Astrocyte of the spinal cord (primary cell): ENCODE data around the gene LRRC37B.
"Not testable (repeated sequence)": the region's sequence is repeated elsewhere in the genome, so short reads cannot be mapped to it uniquely, and the experiment has no call there.

Experiments
- DNase-seq: peaks from one replicate; pipeline ENCODE4 v3.0.0; 2011; ENCODE audit warnings: low read depth, low spot score
- H3K4me3 ChIP-seq: 2 replicates; pipeline ENCODE4 v1.5.1; 2011; ENCODE audit warnings: low read depth, mild to moderate bottlenecking, low read length, moderate library complexity
- in situ Hi-C: cut with HindIII; loops from 2 replicates; pipeline ENCODE4 v1.10.0; 2017; ENCODE audit warnings: low sequenced_read_pairs
- TF ChIP-seq, protein P1 (sequence below): IDR thresholded peaks from 2 replicates; pipeline ENCODE4 v1.5.1; 2012; ENCODE audit warnings: low read depth, mild to moderate bottlenecking, low read length, inconsistent platforms

Gene LRRC37B

DNA sequence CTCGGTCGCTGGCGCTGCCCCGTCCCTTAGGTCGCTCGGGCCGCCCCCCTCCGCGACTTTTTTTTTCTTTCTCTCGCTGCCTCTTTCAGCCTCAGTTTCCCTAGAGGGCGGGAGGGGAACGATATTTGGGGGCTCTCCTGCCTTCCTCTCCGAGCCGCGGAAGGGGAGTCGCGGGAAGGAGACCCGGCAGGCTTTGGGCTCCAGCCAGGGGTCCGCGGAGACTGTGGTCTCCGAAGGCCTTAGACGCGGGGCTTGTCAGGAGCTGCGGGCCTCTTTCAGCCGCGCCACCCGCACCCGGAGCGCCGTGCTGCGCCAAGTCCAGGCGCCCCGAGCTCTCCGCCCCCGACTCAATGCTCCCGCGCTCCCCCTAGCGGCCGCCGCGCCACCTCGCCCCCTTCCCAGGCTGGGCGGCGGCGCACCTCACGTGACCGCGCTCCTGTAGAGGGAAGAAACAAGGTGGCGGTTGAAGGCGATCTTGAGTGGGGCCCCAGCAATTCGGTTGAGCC lies at the start of gene LRRC37B:
Gene LRRC37B (plus strand): TSS at position 427 of the 506 bp plus-strand sequence. CDS start 14,010 bp downstream, outside the sequence.
- peak; percentile 74 for DNase-seq
- H3K4me3 ChIP-seq, result peak within 1 kb of the TSS; percentile 79
- TF ChIP-seq, protein P1, sequence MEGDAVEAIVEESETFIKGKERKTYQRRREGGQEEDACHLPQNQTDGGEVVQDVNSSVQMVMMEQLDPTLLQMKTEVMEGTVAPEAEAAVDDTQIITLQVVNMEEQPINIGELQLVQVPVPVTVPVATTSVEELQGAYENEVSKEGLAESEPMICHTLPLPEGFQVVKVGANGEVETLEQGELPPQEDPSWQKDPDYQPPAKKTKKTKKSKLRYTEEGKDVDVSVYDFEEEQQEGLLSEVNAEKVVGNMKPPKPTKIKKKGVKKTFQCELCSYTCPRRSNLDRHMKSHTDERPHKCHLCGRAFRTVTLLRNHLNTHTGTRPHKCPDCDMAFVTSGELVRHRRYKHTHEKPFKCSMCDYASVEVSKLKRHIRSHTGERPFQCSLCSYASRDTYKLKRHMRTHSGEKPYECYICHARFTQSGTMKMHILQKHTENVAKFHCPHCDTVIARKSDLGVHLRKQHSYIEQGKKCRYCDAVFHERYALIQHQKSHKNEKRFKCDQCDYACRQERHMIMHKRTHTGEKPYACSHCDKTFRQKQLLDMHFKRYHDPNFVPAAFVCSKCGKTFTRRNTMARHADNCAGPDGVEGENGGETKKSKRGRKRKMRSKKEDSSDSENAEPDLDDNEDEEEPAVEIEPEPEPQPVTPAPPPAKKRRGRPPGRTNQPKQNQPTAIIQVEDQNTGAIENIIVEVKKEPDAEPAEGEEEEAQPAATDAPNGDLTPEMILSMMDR, result peak; percentile 75
- in situ Hi-C loops, result no loop called here

DNA sequence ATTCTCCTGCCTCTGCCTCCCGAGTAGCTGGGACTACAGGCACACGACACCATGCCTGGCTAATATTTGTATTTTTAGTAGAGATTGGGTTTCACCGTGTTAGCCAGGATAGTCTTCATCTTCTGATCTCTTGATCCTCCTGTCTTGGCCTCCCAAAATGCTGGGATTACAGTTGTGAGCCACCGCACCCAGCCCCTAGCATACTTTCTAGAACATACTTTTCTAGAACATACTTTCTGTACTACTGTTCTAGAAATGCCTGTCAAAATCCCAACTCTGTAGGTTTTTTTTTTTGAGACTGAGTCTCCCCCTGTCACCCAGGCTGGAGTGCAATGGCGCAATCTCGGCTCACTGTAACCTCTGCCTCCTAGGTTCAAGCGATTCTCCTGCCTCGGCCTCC lies 43.1 kb upstream of the LRRC37B start:
- H3K4me3 ChIP-seq, in situ Hi-C loops, DNase-seq: not testable (repeated sequence)

DNA sequence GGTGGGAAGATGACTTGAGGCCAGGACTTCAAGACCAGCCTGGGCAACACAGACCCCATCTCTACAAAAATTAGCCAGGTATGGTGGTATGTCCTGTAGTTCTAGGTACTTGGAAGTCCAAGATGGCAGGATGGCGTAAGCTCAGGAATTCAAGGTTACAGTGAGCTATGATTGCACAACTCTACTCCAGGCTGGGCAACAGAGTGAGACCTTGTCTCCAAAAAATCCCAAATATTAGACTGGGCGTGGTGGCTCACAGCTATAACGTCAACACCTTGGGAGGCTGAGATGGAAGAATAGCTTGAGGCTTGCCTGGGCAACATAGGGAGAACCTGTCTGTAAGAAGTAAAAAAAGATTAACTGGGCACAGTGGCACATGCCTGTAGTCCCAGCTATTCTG lies 39.5 kb upstream of the LRRC37B start:
- TF ChIP-seq, protein P1, result no peak
- in situ Hi-C loops, result no loop called here
- DNase-seq, result no peak
- H3K4me3 ChIP-seq, result no peak overlapping the region

DNA sequence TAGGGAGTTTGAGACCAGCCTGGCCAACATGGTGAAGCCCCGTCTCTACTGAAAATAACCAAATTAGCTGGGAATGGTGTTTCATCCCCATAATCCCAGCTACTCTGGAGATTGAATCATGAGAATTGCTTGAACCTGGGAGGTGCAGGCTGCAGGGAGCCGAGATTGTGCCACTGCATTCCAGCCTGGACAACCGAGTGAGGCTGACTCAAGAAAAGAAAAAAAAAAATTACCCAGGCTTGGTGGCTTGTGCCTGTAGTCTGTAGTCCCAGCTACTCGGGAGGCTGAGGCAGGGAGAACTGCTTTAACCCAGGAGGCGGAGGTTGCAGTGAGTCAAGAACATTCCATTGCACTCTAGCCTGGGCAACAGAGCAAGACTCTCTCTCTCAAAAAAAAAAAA lies 36.8 kb upstream of the LRRC37B start:
- H3K4me3 ChIP-seq, in situ Hi-C loops, DNase-seq: not testable (repeated sequence)

DNA sequence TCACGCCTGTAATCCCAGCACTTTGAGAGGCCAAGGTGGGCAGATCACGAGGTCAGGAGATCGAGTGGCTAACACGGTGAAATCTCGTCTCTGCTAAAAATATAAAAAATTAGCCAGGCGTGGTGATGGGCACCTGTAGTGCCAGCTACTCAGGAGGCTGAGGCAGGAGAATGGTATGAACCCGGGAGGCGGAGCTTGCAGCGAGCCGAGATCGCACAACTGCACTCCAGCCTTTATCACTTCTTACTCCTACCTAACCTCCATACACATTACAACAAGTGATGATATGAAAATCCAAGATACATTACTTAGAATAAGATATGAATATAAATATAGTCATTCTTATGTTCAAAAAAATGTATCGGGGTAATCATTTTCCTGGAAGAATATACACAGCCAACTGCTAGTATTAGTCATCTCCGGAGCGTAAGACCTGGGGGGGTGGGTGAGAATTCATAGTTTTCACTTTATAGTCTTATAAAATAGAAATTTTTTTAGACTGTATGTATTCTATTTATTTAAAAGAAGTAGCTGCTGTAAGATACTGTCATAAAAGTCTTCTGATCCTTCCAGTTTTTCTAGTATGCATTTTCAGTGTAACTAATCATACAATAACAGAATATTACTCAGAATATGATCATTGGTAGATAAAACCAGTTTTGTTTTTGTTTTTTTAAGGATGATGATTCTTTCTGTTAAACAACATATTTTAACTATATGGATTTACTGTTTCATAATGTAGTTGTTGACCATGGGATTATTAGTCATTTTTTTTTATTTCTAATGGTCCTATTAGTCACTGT lies 32.7 kb upstream of the LRRC37B start:
- in situ Hi-C loops, DNase-seq, H3K4me3 ChIP-seq: not testable (repeated sequence)

DNA sequence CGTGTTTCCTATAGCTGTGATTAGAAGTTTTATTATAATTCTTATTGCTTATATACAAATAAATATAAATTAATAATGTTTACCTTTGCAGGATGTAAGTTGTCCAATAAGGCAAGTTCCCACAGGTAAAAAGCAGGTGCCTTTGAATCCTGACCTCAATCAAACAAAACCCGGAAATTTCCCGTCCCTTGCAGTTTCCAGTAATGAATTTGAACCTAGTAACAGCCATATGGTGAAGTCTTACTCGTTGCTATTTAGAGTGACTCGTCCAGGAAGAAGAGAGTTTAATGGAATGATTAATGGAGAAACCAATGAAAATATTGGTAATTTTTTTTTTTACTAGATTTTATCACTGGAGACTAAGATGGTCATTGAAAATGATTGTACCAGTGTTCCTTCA lies 31.8 kb upstream of the LRRC37B start:
- H3K4me3 ChIP-seq, in situ Hi-C loops, DNase-seq: not testable (repeated sequence)

DNA sequence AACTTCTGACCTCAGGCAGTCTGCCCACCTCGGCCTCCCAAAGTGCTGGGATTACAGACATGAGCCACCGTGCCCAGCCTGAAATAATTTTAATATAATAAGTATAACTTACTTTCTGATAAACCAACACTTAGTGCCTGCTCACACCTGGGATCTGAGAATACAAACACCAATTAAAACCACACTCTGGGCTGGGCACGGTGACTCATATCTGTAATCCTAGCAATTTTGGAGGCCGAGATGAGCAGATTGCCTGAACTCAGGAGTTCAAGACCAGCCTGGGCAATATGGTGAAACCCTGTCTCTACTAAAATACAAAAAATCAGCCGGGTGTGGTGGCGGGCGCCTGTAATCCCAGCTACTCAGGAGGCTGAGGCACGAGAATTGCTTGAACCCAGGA lies 15.4 kb upstream of the LRRC37B start:
- H3K4me3 ChIP-seq, DNase-seq, in situ Hi-C loops: not testable (repeated sequence)

DNA sequence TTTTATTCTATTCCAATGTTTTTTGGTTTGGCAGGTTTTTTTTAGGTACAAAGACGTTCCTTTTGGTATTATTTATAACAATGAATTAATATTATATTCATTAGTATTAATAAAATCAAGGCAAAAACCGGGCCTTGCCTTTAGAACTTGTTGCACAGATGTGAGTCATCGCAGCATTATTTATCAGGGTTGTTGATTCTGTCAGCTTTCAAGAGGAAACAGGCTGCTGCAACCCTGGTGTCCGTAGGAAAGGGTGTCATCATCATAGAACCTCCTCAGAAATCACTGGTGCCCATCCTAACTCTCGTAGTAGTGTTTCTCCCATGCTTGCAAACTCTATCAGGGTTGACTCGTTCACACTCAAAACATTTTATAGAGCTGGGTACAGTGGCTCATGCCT lies 10.2 kb upstream of the LRRC37B start:
- no peak overlapping the region for H3K4me3 ChIP-seq
- DNase-seq, result no peak
- in situ Hi-C loops, result no loop called here
- TF ChIP-seq, protein P1, result no peak

DNA sequence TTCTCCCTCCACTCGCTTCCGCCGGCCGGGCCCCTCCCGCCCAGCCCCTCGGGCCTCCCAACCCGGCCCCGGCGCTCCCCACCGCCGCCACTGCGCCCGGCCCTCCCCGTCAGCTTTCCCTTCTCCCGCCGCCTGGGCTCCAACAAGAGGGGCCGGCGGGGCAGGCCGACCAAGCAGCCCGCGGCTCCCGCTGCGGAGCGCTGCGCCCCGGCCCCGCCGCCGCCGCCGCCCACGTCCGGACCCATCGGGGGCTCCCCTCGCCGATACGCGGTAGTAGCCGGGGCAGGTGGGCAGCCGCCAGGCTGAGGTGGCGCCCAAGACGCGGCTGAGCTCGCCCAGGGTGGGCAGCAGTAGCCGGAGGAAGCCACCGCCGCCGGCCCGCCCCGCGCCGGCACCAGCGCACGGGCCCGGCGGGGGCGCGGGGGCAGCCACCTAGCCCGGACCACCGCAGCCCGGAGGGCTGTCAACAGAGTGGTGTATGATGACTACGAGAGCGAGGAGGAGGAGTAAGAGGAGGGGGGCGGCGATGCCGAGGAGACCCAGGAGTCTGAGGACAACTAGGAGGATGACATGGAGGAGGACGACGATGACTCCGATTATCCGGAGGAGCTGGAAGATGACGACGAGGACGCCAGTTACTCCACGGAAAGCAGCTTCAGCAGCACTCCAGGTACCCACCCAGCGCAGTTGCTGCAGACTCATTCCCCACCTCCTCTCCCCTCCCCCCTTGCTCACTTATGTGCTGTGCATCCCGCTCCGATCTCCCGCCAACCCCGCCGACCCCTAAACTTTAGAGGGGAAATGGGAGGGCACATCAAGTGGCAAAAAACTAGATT lies 498 bp downstream of the LRRC37B start:
- in situ Hi-C loops, result no loop called here
- H3K4me3 ChIP-seq, result peak overlapping the region; percentile 79
- TF ChIP-seq, protein P1, result no peak
- peak; percentile 19 for DNase-seq
